Left hindlimb (tissue), 1 donor: ENCODE data around the gene CROCC.
"Not testable (repeated sequence)": the region's sequence is repeated elsewhere in the genome, so short reads cannot be mapped to it uniquely, and the experiment has no call there.

Source experiments
- DNase-seq: peaks from one replicate; pipeline ENCODE4 v3.0.0-alpha.2; 2018

The CROCC gene

GRCh38 chr1:16946185-16946584 is 24.5 kb downstream of the CROCC start:
- not testable (repeated sequence) for DNase-seq

GRCh38 chr1:16946646-16947045 is 24.9 kb downstream of the CROCC start:
- DNase-seq = no peak

- DNase-seq = not testable (repeated sequence)
Measured at GRCh38 chr1:16948282-16948891, 26.7 kb downstream of the CROCC start.

GRCh38 chr1:16949026-16949425 is 27.3 kb downstream of the CROCC start:
- DNase-seq = not testable (repeated sequence)

GRCh38 chr1:16952376-16952775 is 30.6 kb downstream of the CROCC start:
- not testable (repeated sequence) for DNase-seq

- DNase-seq = no peak
Measured at GRCh38 chr1:16954579-16954978, 32.8 kb downstream of the CROCC start.

DNA sequence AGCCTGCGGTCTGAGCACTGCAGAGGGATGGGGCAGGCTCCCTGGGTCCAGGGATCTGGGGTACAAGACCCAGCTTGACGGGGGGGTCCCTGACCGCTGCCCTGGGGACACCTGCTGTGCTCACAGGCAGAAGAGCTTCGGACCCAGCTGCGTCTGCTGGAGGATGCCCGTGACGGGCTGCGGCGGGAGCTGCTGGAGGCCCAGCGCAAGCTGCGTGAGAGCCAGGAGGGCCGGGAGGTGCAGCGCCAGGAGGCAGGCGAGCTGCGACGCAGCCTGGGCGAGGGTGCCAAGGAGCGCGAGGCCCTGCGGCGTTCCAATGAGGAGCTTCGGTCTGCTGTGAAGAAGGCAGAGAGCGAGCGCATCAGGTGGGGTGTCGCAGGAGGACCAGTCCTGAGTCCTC is 33.5 kb downstream of the CROCC start:
- DNase-seq = no peak

DNA sequence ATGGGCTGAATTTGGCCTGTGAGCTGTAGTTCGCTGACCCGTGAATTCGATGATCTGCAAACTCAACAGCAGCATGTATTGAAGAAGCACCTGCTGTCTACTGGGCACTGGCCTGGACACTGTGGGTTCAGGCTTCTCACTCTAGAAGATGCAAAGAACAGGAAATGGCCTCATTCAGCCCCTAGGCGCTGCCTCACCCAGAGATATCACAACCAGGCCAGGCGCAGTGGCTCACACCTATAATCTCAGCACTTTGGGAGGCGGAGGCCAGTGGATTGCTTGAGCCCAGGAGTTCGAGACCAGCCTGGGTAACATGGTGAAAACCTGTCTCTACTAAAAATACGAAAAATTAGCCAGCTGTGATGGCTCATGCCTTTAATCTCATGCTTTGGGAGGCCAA is 35.0 kb downstream of the CROCC start:
- no peak for DNase-seq

DNA sequence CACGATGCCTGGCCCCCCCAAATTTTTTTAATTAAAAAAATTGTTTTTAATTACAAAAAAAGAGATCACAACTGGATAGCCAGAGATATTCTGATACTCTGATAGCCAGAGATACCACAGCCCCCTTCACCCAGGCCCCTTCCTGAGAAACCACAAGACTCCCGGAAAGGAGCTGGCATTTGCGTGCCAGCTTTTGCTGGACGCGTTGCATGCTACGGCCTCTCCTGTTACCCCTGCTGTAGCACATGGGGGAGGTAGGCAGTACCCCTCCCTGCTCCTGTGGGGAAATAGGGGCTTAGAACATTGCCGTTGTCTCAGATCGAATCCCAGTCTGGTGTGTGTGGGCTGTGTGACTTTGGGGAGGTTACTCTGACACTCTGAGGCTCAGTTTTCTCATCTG is 36.0 kb downstream of the CROCC start:
- DNase-seq = no peak

DNA sequence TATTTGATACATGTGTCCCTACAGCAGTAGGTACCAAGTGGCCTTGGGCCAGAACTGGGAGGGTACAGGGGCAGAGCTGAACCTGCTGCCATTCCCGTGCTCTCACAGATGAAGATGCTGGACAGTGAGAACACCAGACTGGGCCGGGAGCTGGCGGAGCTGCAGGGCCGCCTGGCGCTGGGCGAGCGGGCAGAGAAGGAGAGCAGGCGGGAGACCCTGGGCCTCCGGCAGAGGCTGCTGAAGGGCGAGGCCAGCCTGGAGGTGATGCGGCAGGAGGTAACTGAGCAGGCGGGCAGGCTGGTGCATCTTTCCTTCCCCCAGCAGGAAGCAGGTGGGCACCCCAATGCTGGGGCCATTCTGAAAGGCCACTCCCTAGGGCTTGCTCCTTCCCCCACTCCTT is 36.7 kb downstream of the CROCC start:
- DNase-seq = no peak

- DNase-seq = peak; percentile 85
Measured at GRCh38 chr1:16960560-16961296, 39.0 kb downstream of the CROCC start.

DNA sequence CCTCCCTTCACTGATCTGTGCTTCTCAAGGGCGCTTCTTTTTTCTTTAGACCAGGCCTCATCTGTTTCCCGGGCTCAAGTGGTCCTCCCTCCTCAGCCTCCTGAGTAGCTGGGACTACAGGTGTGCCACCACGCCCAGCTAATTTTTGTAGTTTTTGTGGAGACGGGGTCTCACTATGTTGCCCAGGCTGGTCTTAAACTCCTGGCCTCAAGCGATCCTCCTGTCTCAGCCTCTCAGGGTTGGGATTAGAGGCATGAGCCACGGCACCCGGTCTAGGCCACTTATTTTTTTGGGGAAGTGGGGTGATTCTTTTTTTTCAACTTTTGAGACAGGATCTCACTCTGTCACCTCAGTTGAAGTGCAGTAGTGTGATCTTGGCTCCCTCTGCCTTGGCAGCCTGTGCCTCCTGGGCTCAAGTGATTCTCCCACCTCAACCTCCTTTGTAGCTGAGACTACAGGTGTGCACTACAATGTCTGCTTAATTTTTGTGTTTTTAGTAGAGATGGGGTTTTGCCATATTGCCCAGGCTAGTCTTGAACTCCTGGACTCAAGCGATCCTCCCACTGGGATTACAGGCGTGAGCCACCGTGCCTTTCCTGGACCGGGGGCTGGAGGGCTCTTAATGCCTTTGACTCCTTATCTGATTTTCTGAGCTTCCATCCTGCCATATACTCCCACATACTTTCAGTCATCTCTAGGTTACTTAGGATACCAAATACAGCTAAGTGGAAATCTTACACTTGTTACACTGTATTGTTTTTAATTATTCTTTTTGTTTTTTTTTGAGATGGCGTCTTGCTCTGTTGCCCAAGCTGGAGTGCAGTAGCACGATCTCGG is 39.8 kb downstream of the CROCC start:
- no peak for DNase-seq

DNA sequence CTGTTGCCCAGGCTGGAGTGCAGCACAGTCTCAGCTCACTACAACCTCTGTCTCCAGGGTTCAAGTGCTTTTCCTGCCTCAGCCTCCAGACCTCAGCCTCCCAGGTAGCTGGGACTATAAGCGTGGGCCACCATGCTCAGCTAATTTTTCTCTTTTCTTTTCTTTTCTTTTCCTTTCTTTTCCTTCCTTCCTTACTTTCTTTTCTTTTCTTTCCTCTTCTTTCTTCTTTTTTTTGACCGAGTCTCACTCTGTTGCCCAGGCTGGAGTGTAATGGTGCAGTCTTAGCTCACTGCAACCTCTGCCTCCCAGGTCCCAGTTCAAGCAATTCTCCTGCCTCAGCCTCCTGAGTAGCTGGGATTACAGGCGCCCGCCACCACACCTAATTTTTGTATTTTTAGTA is 42.4 kb downstream of the CROCC start:
- DNase-seq = not testable (repeated sequence)

GRCh38 chr1:16965486-16966067 is 43.8 kb downstream of the CROCC start:
- no peak for DNase-seq

DNA sequence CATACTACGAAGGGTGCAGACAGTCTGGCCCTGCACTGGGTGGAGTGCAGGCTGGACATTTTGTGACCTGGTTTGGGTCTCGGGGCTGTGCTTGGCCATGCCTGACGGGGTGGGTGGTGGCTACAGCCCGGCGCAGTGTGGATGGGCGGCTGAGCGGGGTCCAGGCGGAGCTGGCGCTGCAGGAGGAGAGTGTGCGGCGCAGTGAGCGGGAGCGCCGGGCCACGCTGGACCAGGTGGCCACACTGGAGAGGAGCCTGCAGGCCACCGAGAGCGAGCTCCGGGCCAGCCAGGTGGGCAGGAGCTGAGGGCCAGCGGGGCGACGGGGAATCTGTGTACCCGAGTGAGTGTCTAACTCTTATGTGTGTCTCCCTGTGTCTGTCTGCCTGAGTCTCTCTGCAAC is 44.6 kb downstream of the CROCC start:
- no peak for DNase-seq

DNA sequence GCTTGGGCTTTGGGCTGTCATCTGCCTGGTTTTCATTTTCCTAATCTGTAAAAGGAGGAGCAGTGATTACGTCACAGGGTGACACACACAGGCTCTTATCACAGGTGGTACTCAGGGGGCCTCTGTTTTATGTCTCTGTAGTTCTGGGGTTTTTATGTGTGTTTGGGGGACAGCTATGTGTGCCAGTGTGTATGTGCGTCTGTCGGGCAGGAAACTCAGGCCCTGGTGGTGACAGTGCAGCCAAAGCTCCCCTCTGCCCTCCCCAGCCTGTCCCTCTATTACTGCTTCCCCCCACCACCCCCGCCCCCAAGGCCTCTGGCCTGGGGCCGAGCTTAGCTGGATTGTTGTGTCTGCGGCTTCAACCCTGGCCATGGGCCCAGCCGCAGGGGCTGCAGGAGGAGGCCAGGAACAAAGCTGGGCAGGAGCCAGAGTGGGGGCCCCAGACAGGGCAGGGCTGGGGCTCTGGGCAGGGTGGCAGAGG is 45.4 kb downstream of the CROCC start:
- DNase-seq = peak; percentile 89

GRCh38 chr1:16967962-16968361 is 46.2 kb downstream of the CROCC start:
- no peak for DNase-seq

DNA sequence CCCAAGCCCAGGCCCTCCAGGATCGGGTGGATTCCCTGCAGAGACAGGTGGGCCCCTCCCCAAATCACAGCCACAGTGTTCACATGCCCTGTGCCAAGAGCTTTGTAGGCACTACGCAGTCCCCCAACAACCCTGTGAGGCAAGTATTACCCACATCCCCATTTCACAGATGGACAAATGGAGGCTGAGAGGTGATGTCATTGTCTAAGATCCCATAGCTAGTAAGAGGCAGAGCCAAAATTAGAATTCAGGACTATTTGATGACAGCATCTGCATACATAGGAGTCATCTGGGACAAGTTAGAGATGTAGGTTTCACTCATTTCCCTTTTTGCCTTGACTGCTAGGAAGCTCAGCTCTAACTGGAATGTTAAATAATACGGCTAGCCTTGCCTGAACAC is 46.6 kb downstream of the CROCC start:
- peak; percentile 15 for DNase-seq

- peak; percentile 70 for DNase-seq
Measured at GRCh38 chr1:16969057-16969611, 47.4 kb downstream of the CROCC start.

DNA sequence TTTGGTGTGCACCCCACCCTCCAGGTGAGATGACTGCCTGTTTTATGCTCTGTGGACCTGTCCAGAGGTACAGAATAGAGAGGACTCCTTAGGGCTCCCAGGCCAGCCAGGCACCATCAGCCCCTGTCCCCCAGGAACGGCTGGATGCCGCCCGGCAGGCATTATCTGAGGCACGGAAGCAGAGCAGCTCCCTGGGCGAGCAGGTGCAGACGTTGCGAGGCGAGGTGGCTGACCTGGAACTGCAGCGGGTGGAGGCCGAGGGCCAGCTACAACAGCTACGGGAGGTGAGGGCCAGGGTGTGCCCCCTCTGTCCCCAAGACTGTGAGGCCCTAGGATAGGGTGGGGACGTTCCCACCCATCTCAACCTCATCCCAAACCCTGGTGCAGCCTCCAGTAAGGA is 47.9 kb downstream of the CROCC start:
- DNase-seq = no peak

GRCh38 chr1:16970132-16970910 is 48.6 kb downstream of the CROCC start:
- peak; percentile 25 for DNase-seq
